Kidney epithelial cell (primary cell): ENCODE measurements around the gene DDX41. TPM values are rescaled to one million over a fixed set of nuclear protein-coding genes. Genes with fewer than 3 reads are reported as not detected.
"Not testable (repeated sequence)": the region's sequence is repeated elsewhere in the genome, so short reads cannot be mapped to it uniquely, and the experiment has no call there.

ENCODE experiments used
- DNase-seq: peaks from one replicate; pipeline ENCODE4 v3.0.0-alpha.2; 2010; ENCODE audit warnings: low read depth
- H3K27me3 ChIP-seq: 2 replicates; pipeline ENCODE4 v1.6.0; 2011; ENCODE audit warnings: low read length; ENCODE audit not compliant: control insufficient read depth, insufficient read depth
- H3K36me3 ChIP-seq: 2 replicates; pipeline ENCODE4 v1.5.1; 2011; ENCODE audit warnings: low read length; ENCODE audit not compliant: control insufficient read depth, insufficient read depth
- H3K4me3 ChIP-seq: 2 replicates; pipeline ENCODE4 v1.5.1; 2011; ENCODE audit warnings: low read depth, mild to moderate bottlenecking, control low read depth, low read length
- total RNA-seq: library from RNA; depleted of rRNA; stranded (reverse); fragments of >200 nt; gene quantifications from 2 replicates; pipeline ENCODE4 v1.2.3, GENCODE V29; 2015
- TF ChIP-seq, protein P1 (sequence below): IDR thresholded peaks from 2 replicates; pipeline ENCODE4 v1.5.1; 2011; ENCODE audit warnings: mild to moderate bottlenecking, moderate library complexity, low read length, control low read depth, inconsistent platforms; ENCODE audit not compliant: insufficient read depth, poor library complexity, severe bottlenecking

DDX41 gene
- total RNA-seq, 1 donor from 2014 or later = 151 TPM

DNA sequence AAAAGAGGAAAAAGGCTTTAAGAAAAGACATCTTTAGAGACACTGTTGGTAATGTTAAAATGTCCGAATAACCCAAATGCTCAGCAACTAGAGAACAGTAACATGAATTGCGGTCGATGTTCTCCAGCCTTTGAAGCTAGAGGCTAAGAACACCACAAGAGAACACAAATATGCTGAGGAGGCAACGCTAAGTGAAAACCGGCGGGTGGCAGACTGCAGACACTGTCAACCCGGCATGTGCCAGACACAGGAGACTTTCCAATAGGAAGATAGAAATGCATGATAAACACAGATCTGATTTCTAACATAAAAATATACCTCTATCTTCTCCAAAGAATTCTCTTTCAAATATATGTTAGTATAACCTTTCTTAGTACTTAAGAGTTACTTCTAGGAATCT, 18.4 kb upstream of the DDX41 start:
- Histone ChIP-seq H3K36me3 (peaks cover 5% of the 10 kb centered on the region), H3K4me3 (no peak overlapping the region), H3K27me3 (no peaks in the 10 kb centered on the region)
- DNase-seq = no peak
- TF ChIP-seq, protein P1, sequence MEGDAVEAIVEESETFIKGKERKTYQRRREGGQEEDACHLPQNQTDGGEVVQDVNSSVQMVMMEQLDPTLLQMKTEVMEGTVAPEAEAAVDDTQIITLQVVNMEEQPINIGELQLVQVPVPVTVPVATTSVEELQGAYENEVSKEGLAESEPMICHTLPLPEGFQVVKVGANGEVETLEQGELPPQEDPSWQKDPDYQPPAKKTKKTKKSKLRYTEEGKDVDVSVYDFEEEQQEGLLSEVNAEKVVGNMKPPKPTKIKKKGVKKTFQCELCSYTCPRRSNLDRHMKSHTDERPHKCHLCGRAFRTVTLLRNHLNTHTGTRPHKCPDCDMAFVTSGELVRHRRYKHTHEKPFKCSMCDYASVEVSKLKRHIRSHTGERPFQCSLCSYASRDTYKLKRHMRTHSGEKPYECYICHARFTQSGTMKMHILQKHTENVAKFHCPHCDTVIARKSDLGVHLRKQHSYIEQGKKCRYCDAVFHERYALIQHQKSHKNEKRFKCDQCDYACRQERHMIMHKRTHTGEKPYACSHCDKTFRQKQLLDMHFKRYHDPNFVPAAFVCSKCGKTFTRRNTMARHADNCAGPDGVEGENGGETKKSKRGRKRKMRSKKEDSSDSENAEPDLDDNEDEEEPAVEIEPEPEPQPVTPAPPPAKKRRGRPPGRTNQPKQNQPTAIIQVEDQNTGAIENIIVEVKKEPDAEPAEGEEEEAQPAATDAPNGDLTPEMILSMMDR = no peak

DNA sequence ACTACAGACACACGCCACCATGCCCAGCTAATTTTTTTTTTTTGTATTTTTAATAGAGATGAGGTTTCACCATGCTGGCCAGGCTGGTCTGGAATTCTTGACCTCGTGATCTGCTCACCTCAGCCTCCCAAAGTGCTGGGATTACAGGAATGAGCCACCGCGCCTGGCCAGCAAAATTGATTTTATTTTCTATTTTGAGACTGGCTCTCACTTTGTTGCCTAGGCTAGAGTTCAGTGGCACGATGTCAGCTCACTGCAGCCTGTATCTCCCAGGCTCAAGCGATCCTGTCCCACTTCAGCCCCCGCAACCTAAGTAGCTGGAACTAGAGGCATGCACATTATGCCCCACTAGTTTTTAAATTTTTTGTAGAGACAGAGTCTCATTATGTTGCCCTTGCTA, 17.7 kb upstream of the DDX41 start:
- not testable (repeated sequence) for DNase-seq, H3K36me3 ChIP-seq, H3K4me3 ChIP-seq, H3K27me3 ChIP-seq

DNA sequence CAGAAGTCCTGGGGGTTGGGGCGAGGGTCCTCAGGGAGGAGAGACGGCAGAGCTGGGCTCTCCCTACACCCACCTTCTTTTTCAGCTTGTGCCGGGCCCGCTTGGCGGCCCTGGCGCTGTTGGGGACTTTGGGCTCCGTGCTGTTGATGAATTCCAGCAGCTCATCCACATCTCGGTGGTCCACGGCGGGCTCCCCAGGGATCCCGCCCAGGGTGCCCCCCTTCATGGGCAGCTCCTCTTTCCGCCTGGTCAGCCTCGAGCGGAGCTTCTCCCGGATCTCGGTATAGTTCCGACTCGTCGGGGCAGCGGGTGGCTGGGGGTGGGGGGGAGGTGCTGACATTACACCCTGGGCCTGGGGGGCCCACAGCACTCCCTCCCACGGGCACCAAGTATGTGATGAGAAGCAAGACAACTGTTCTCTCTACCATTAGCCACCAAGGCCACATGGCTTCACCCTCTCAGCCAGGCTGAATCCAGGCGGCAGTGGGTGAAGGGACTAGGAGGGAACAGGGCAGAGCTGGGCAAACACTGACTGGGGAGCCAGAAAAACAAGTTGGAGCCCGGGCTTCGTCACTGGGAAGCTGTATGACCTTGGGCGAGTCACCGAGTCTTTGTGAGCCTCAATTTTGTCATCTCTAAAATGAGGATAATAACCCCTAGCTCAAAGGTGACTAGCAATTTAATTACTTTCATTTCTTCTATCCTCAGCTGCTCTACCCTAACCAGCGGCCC, 14.6 kb upstream of the DDX41 start:
- Histone ChIP-seq H3K27me3 (no peaks in the 10 kb centered on the region), H3K4me3 (no peak overlapping the region), H3K36me3 (peaks cover 5% of the 10 kb centered on the region)
- DNase-seq = no peak
- TF ChIP-seq, protein P1 = no peak

DNA sequence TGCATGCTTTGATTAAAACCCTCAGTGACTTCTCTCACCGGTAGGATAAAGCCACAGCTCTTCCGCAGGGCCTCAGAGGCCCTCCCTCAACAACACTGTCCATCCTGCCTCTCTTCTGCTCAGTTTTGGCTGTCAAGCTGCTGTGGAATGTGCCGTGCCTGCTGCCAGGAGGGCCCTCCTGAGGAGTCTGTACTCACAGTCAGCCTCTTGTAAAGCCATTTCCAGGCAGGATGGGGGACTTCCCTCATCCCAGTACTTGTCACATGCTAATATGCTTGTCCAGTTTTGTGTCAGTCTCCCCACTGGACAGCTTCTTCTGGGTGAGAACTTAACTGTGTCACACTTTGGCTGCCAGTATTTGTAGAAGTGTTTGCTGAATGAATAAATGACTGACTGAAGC, 13.9 kb upstream of the DDX41 start:
- TF ChIP-seq, protein P1 = no peak
- H3K4me3 ChIP-seq = no peak overlapping the region
- peaks cover 5% of the 10 kb centered on the region for H3K36me3 ChIP-seq
- H3K27me3 ChIP-seq = no peaks in the 10 kb centered on the region
- no peak for DNase-seq

DNA sequence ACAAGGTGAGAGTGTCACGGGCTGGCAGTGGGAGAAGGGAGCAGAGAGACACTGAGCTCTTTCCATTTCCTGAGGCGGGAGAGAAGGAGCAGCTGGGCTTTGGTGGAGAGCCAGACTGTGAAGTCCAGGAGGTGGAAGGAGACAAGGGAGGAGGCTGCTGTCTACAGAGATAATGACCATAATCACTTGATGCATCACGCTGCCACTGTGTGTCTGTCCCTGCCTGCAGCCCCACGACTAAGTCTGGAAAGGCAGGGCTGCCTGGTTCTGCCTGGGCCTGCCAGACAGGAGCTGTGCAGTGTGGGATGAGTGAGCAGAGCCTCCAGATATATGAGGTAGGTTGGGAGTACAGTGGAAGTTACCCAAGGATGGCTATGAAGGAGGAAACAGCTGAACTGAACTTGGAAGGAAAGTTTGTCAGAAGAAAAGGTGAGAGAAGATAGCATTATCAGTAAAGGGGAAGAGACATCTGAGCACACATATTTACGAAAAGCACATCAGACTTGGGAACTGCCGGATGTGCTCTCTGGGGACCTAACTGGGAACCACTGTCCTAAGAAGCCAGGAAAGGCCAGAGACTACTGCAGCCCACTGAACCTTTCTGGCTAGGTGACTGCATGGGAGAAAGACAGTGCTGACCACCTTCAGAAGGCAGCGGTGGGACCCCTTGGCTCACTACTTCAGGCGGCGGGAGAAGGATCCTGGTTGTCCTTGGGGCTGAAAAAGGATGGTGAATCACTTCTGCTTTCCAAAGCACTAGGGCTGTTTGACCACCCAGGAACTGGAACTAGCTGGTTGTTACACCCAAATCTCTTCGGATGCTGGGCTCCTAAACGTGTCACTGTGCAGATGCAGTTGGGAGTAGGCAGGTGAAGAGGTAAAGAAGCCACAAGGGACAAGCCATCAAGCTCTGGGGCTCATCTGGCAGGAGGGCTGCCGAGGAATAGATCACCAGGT, 12.8 kb upstream of the DDX41 start:
- no peak for DNase-seq
- H3K27me3 ChIP-seq = no peaks in the 10 kb centered on the region

DNA sequence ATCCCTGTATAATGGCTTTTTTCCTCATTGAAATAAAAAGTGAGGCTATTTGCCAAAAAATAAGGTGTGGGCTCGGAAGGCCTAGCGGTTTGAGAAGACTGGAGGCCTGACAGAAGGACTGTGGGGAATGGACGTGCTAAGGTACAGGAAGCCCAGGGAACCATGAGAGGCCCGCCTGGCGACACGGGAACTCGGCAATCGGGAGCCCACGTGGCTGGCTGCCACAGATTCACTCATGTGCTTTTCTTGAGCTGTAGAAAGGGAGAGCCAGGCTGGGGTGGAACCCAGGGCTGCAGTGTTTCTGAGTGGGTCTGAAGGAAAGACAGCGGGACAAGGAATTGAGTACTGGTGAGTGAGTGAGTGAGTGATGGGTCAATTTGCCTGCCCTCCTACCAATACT, 11.9 kb upstream of the DDX41 start:
- Histone ChIP-seq H3K36me3 (peaks cover 7% of the 10 kb centered on the region), H3K27me3 (no peaks in the 10 kb centered on the region), H3K4me3 (no peak overlapping the region)
- TF ChIP-seq, protein P1 = no peak
- no peak for DNase-seq

More for the DNA sequence above, 12.8 kb upstream of the DDX41 start:
- peaks cover 7% of the 10 kb centered on the region for H3K36me3 ChIP-seq
- no peak overlapping the region for H3K4me3 ChIP-seq
- TF ChIP-seq, protein P1 = no peak
